HG02571 (cell line): ENCODE measurements around the gene INPP5E.
A peak's percentile ranks its signal among the peaks of the same experiment; 100 is the strongest.
"Not testable (repeated sequence)": the region's sequence is repeated elsewhere in the genome, so short reads cannot be mapped to it uniquely, and the experiment has no call there.

Experiments
- ATAC-seq: cut with Tn5 transposase; IDR thresholded peaks from one replicate; pipeline ENCODE4 v1.9.1; 2021; ENCODE audit warnings: mild to moderate bottlenecking, moderate library complexity; ENCODE audit not compliant: unreplicated experiment

INPP5E gene

GRCh38 chr9:136430588-136431234 is 8.9 kb downstream of the INPP5E start:
- no peak for ATAC-seq

- ATAC-seq = no peak
Observed at GRCh38 chr9:136429683-136430491, 9.8 kb downstream of the INPP5E start.

GRCh38 chr9:136429075-136429628 is 10.5 kb downstream of the INPP5E start:
- ATAC-seq = no peak

GRCh38 chr9:136426787-136427186 is 12.9 kb downstream of the INPP5E start:
- ATAC-seq = no peak

GRCh38 chr9:136425367-136425766 is 14.3 kb downstream of the INPP5E start:
- not testable (repeated sequence) for ATAC-seq

GRCh38 chr9:136424750-136425362 is 14.8 kb downstream of the INPP5E start:
- no peak for ATAC-seq

GRCh38 chr9:136423432-136424146 is 16.1 kb downstream of the INPP5E start:
- ATAC-seq = no peak

- ATAC-seq = no peak
Observed at GRCh38 chr9:136422876-136423275, 16.8 kb downstream of the INPP5E start.

- ATAC-seq = no peak
Observed at GRCh38 chr9:136421791-136422190, 17.9 kb downstream of the INPP5E start.

- ATAC-seq = no peak
Observed at GRCh38 chr9:136419092-136419420, 20.6 kb downstream of the INPP5E start.

- no peak for ATAC-seq
Observed at GRCh38 chr9:136418182-136419091, 21.2 kb downstream of the INPP5E start.

- no peak for ATAC-seq
Observed at GRCh38 chr9:136416914-136417313, 22.7 kb downstream of the INPP5E start.

- no peak for ATAC-seq
Observed at GRCh38 chr9:136416427-136416826, 23.2 kb downstream of the INPP5E start.

- ATAC-seq = no peak
Observed at GRCh38 chr9:136412962-136413361, 26.7 kb downstream of the INPP5E start.

- no peak for ATAC-seq
Observed at GRCh38 chr9:136411378-136411777, 28.3 kb downstream of the INPP5E start.

- peak; percentile 74 for ATAC-seq
Observed at GRCh38 chr9:136410500-136411287, 29.0 kb downstream of the INPP5E start, which contains the start of the genes ENTR1 and PMPCA. Gene ENTR1, minus strand, starts transcription at chr9:136410614. Its CDS starts 217 bp downstream, at chr9:136410397. Gene PMPCA, plus strand, starts transcription at chr9:136410658. Its CDS starts 11 bp downstream, at chr9:136410669.

- ATAC-seq = peak; percentile 20
Observed at GRCh38 chr9:136409557-136410455, 29.8 kb downstream of the INPP5E start.

- ATAC-seq = no peak
Observed at GRCh38 chr9:136407911-136408310, 31.7 kb downstream of the INPP5E start.
